ENCODE results near the gene P2RX7. TPM values are rescaled to one million over a fixed set of nuclear protein-coding genes. Genes with fewer than 3 reads are reported as not detected.
"Not testable (repeated sequence)": the region's sequence is repeated elsewhere in the genome, so short reads cannot be mapped to it uniquely, and the experiment has no call there.

P2RX7 gene
- total and polyA plus RNA-seq, 12 donors: 1.2 to 13.5 (median 6.2) TPM

GRCh38 chr12:121205491-121205890 is 72.8 kb downstream of the P2RX7 start:
- no peak for TF ChIP-seq POLR2A (IDR thresholded peaks at IDR 0.05)
- TF ChIP-seq, protein P1, sequence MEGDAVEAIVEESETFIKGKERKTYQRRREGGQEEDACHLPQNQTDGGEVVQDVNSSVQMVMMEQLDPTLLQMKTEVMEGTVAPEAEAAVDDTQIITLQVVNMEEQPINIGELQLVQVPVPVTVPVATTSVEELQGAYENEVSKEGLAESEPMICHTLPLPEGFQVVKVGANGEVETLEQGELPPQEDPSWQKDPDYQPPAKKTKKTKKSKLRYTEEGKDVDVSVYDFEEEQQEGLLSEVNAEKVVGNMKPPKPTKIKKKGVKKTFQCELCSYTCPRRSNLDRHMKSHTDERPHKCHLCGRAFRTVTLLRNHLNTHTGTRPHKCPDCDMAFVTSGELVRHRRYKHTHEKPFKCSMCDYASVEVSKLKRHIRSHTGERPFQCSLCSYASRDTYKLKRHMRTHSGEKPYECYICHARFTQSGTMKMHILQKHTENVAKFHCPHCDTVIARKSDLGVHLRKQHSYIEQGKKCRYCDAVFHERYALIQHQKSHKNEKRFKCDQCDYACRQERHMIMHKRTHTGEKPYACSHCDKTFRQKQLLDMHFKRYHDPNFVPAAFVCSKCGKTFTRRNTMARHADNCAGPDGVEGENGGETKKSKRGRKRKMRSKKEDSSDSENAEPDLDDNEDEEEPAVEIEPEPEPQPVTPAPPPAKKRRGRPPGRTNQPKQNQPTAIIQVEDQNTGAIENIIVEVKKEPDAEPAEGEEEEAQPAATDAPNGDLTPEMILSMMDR (IDR thresholded peaks at IDR 0.05): no peak
- intact Hi-C loops (cut with DNase I): no loop called here
- H3K4me3 ChIP-seq: no peak overlapping the region
- 79 to 87% (median 80%) methylated on average over 7 of the region's 7 CpGs for WGBS, 4 donors
- no peak for DNase-seq
- no peaks in the 10 kb centered on the region for H3K36me3 ChIP-seq (replicated peaks in 1 of 2)
- no peaks in the 10 kb centered on the region for H3K9me3 ChIP-seq (replicated peaks in 1 of 3)
- H3K27me3 ChIP-seq: no peaks in the 10 kb centered on the region
- H3K27ac ChIP-seq: no peak overlapping the region
- peaks cover 7 to 9% of the 10 kb centered on the region in 2 donors for H3K4me1 ChIP-seq (replicated peaks in 1 of 2)

DNA sequence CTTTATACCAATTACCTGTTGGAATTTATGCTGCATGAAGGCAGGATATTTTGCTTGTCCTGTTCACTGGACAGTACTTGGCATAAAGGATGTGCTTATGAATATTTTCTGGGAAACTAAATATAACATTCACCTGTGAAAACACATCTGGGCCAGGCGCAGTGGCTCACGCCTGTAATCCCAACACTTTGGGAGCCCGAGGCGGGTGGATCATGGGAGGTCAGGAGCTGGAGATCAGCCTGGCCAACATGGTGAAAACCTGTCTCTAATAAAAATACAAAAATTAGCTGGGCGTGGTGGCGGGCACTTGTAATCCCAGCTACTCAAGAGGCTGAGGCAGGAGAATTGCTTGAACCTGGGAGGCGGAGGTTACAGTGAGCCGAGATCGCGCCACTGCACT is 75.9 kb downstream of the P2RX7 start:
- 96 to 98% (median 97%) methylated on average over 10 of the region's 10 CpGs for WGBS, 4 donors
- DNase-seq; H3K27ac ChIP-seq; H3K27me3 ChIP-seq; intact Hi-C loops (cut with DNase I); H3K4me3 ChIP-seq; H3K36me3 ChIP-seq (replicated peaks in 1 of 2); H3K9me3 ChIP-seq (replicated peaks in 1 of 3): not testable (repeated sequence)
- H3K4me1 ChIP-seq (replicated peaks in 1 of 2): peaks cover 6 to 14% of the 10 kb centered on the region in 2 donors

DNA sequence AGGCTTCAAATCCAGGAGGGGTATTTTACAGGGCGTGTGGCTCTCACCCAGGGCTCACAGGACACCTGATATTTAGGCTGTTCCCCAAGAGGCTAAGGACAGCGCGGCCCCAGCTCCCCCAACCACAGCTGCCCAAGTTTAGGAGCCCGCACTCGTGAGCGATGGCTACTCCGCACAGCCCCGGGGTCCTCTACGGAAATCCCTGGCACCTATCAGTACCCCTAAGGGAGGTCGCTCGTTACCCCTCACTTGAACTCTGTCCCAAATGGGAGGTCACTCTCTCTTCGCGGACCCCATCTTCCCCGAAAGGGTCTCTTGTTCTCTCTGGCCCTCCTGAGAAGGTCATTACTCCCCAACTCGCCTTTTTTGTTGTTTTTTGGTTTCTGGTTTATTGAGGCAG is 76.5 kb downstream of the P2RX7 start:
- intact Hi-C loops (cut with DNase I): no loop called here
- no peak for TF ChIP-seq POLR2A (IDR thresholded peaks at IDR 0.05)
- TF ChIP-seq, protein P1 (IDR thresholded peaks at IDR 0.05): no peak
- H3K4me1 ChIP-seq (replicated peaks in 1 of 2): peaks cover 6 to 20% of the 10 kb centered on the region in 2 donors
- WGBS, 4 donors: 87 to 93% (median 91%) methylated on average over 13 to 15 of the region's 15 CpGs
- H3K27me3 ChIP-seq: no peaks in the 10 kb centered on the region
- H3K4me3 ChIP-seq: peak overlapping the region in 1 of 4 donors; percentile 97
- no peaks in the 10 kb centered on the region for H3K9me3 ChIP-seq (replicated peaks in 1 of 3)
- H3K36me3 ChIP-seq (replicated peaks in 1 of 2): no peaks in the 10 kb centered on the region
- no peak for DNase-seq
- no peak overlapping the region for H3K27ac ChIP-seq

DNA sequence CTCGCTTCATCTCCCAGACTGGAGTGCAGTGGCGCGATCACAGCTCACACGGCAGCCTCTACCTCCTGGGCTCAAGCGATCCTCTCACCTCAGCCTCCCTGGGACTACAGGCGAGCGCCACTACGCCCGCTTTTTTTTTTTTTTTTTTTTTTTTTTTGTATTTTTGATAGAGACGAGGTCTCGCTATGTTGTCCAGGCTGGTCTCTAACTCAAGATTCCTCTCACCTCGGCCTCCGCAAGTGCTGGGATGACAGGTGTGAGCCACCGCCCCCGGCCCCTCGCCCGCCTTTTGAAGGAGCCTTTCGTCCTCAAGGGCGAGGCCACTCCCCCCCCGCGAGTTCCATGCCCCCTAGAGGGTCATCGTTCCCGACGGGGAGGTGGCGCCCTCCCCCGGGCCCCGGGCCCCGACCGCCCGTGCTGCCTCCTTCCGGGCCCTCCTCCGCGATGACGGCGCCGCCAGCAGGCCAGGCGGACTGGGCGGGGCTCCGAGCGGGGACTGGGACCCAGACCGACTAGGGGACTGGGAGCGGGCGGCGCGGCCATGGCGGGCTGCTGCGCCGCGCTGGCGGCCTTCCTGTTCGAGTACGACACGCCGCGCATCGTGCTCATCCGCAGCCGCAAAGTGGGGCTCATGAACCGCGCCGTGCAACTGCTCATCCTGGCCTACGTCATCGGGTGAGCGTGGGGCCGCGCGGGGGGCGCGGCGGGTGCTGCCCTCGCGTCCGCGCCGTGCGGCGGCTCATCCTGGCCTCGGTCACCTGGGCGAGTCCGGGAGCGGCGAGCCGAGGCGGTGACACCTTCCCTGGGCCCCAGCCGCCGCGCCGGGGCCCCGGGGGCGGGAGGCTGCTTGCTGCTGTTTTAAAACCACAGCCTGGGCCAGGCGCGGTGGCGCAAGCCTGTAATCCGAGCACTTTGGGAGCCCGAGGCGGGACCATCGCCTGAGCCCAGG is 77.2 kb downstream of the P2RX7 start, which contains the start of gene P2RX4:
Gene P2RX4, plus strand, starts transcription at position 506 of the 949 bp plus-strand sequence. Its CDS starts 36 bp downstream, at position 542.
- intact Hi-C loops (cut with DNase I): no loop called here
- TF ChIP-seq, protein P1 (IDR thresholded peaks at IDR 0.05): peak in 2 of 6 experiments; percentile 6 to 20
- peak; percentile 89 to 91 for TF ChIP-seq POLR2A (IDR thresholded peaks at IDR 0.05)

More for the DNA sequence above, 77.2 kb downstream of the P2RX7 start, which contains the start of gene P2RX4:
- WGBS, 4 donors: 7 to 42% (median 11%) methylated on average over 15 to 97 of the region's 97 CpGs
- no peaks in the 10 kb centered on the region for H3K9me3 ChIP-seq (replicated peaks in 1 of 3)
- DNase-seq: peak; percentile 80 to 91 (median 85)
- H3K4me1 ChIP-seq (replicated peaks in 1 of 2): peaks cover 12 to 26% of the 10 kb centered on the region in 2 donors
- peak within 1 kb of the TSS; percentile 14 to 96 (median 78) for H3K27ac ChIP-seq
- peak within 1 kb of the TSS; percentile 21 to 97 (median 54) for H3K4me3 ChIP-seq
- H3K27me3 ChIP-seq: no peaks in the 10 kb centered on the region
- H3K36me3 ChIP-seq (replicated peaks in 1 of 2): no peaks in the 10 kb centered on the region

All from adrenal gland (tissue), 12 donors.